NCI-H2196 treated with DMSO at 0.1 percent for 48 hours (cell line): Measurements from ENCODE around the gene PRH2.

Source experiments
- DNase-seq: peaks from one replicate; lab custom pipeline; 2025; ENCODE audit not compliant: unreplicated experiment; lab: John Stamatoyannopoulos, UW

The PRH2 gene

DNA sequence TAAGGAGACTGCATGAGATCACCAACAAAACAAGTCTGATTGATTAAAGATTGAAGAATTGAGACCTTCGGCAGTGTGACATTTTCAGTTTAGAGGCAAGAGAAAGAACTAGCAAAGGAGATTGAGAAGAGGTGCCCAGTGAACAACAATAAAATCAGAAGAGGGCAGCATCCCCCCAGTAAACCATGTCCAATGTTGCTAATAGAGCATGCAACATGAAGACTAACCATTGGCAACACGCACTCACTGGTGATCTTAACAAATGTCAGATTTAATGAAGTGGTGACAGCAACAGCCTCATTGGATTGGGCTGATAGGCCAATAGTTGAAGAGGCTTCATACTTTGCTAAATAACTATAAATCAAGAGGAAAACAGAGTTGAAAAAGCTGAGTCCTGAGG is 30.8 kb downstream of the PRH2 start:
- no peak for DNase-seq

DNA sequence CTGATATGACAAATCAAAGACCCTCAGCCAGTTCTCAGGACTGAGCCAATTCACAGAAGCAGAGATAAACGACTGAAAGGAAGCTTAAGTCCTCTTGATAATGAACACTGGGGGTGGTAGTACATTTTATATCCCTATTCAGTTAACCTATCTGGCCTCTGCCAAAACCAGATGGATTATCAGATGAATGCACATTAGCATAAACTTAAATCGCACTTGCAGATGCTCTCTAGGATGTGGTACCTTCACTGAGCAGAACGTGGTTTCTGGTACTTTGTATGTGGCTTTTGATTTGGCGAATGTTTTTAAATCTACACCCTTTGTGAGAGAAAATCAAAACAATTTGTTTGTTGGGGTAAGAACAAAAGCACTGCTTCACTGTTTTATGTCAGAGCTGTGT is 31.2 kb downstream of the PRH2 start:
- no peak for DNase-seq

DNA sequence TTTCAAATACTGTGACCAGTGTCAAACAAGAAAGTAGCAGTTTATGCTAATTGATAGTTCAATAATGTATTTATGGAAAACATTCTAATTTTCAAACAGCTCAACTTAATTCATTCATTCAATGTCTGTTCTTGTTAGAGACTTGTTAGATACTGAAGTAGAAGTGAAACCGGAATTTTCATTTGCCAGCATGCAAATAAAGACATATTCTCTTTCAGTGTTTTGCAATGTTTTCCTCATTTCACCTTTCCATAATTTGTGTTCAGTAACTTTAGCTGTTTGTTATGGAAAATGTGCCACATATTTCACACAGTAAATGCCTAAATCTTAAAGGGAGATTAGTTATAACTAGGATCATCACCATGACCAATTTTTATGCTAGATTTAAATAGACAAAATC is 36.4 kb downstream of the PRH2 start:
- no peak for DNase-seq

DNA sequence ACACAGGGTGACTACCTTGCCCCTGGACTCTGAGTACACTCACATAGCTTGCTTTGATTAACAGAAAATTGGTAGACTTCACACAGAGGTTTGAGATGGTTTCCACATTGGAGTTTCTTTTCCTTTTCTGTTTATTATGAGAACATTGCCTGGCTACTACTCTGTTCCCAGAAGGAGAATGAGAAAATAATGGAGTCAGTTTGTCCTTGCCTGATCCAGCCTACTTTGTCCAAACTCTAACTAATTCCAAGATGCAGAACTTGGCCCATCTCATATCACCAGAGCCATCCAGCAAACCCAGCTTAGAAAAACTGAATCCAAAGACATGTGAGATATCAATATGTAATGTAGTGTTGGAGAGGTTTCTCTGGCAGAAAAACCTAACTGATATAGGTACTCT is 37.3 kb downstream of the PRH2 start:
- DNase-seq = no peak

DNA sequence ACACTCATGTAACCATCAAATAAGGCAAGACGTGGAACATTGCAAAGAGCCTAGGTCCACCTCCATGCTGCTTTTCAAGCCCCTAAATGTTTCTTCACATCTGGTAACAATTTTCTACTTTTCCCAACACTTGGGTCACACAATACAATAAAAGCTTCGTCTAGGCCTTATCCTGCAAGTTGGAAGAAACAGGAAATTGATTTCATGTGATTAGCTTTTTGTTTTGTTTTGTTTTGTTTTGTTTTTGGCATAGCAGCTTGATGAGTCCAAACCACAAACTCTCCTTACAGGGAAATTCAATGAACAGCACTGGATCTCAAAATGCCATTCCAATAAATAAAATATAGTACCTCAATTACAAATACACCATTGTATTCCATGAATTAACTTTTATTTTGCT is 38.4 kb downstream of the PRH2 start:
- DNase-seq = no peak

DNA sequence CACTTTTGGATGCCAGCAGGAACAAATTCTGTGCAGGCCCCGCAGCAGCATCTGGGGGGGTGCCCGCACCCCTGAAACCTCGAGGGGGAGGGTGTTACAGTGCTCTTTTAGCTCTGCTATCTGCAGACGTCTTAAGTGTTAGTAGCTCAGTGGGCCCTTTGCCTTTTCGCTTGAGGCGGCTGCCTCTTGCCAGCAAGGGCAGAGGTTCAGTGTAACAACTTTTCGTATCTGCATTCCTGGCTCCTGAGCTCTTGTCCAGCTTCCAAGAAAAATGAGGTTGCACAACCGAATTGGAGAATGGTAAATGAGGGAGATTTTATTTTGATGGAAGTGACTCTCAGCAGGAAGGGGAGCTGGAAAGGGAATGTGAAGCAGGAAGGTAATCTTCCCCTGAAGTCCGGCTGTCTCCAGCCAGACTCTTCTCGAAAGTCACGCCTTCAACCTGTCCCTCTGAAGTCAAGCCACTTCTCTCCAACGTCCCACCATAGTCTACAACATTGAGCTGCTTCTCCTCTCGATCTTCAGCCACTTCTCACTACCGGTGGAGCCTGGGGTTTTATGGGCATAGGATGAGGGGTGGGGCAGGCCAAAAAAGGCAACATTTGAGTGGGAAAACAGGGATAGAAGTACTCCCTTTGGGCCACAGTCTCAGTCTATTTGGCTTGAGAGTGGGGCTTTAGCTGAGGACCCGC is 39.9 kb downstream of the PRH2 start:
- no peak for DNase-seq

DNA sequence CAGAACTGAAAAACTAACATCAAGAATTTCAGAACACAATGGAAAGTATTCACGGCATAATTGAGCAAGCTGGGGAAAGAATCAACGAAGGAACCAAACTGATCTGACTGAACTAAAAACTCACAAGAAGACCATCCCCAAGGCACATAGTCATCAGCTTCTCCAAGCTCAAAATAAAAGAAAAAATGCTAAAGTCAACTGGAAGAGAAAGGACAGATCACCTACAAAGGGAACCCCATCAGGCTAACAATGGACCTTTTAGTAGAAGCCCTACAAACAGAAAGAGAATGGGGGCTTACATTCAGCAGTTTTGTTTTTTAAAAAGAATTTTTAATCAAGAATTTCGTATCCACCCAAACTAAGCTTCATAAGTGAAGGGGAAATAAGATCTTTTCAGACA is 45.9 kb downstream of the PRH2 start:
- no peak for DNase-seq

DNA sequence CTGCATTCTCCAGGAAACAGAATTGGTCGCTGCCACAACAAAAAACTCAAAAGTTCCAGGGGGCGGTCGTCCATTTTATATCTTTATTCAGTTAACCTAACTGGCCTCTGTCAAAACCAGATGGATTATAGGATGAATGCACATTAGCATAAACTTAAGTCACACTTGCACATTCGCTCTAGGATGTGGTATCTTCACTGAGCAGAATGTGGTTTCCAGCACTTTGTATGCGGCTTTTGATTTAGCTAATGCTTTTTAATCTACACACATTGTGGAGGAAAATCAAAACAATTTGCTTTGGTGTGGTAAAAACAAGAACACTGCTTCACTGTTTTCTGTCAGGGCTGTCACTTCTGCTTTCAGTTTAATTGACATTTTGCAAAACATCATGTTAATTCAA is 53.2 kb downstream of the PRH2 start:
- DNase-seq = no peak
